ENCODE measurements around the gene SMAD3.

The SMAD3 gene

GRCh38 chr15:67103021-67103420 is 37.6 kb downstream of the SMAD3 start:
- no peaks in the 10 kb centered on the region for H3K27me3 ChIP-seq (ENCODE audit: insufficient read depth, low read depth, severe bottlenecking)
- H3K9me3 ChIP-seq (ENCODE audit: severe bottlenecking): no peaks in the 10 kb centered on the region
- H3K36me3 ChIP-seq: no peaks in the 10 kb centered on the region
- TF ChIP-seq, protein P1, sequence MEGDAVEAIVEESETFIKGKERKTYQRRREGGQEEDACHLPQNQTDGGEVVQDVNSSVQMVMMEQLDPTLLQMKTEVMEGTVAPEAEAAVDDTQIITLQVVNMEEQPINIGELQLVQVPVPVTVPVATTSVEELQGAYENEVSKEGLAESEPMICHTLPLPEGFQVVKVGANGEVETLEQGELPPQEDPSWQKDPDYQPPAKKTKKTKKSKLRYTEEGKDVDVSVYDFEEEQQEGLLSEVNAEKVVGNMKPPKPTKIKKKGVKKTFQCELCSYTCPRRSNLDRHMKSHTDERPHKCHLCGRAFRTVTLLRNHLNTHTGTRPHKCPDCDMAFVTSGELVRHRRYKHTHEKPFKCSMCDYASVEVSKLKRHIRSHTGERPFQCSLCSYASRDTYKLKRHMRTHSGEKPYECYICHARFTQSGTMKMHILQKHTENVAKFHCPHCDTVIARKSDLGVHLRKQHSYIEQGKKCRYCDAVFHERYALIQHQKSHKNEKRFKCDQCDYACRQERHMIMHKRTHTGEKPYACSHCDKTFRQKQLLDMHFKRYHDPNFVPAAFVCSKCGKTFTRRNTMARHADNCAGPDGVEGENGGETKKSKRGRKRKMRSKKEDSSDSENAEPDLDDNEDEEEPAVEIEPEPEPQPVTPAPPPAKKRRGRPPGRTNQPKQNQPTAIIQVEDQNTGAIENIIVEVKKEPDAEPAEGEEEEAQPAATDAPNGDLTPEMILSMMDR (IDR thresholded peaks at IDR 0.05; ENCODE audit: low read depth, low read length): no peak
- DNase-seq: no peak
- no peak overlapping the region for H3K27ac ChIP-seq
- no peak overlapping the region for H3K4me3 ChIP-seq (ENCODE audit: low read depth, low read length)

DNA sequence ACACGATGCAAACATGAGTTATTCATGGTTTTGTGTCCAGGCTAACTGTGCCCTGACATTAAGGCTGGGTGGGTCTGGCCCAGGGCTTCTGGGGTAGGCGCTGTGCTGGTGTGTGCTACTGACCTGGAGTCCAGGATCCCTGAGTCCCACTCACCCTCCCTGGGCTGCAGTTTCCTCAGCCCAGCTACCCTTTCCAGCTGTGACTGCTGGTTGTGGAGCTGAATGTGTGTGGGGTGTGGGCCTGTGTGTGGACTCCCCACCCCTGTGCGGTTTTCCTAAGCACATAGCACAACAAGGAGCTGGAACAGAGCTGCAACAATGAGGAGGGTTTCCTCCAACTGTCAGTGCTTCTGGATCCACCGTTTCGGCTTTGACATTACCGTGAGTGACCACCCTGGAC is 38.0 kb downstream of the SMAD3 start:
- Histone ChIP-seq H3K4me3 (ENCODE audit: low read depth, low read length) (no peak overlapping the region), H3K36me3 (no peaks in the 10 kb centered on the region), H3K9me3 (ENCODE audit: severe bottlenecking) (no peaks in the 10 kb centered on the region), H3K27ac (no peak overlapping the region), H3K27me3 (ENCODE audit: insufficient read depth, low read depth, severe bottlenecking) (no peaks in the 10 kb centered on the region)
- DNase-seq: no peak
- TF ChIP-seq, protein P1 (IDR thresholded peaks at IDR 0.05; ENCODE audit: low read depth, low read length): no peak

DNA sequence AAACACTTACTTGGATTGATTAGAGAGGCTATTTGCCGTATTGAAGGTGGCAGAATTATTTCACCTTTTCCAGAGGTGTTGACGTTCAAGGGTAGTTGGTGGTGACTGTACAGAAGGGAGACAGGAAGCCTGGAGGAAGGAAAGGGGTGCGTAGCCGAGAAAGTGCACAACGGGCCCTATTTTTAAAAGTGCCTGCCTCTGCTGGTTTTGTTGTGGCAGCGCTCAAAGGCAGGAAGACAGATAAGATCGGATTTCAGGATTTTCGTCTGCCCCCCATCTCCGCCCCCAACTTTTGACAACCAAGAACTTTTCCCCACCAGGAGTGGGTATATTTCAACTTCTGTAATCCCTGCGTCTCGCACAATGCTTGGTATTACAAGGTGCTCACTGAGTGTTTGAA is 38.5 kb downstream of the SMAD3 start:
- Histone ChIP-seq H3K4me3 (ENCODE audit: low read depth, low read length) (no peak overlapping the region), H3K27ac (no peak overlapping the region), H3K36me3 (no peaks in the 10 kb centered on the region), H3K27me3 (ENCODE audit: insufficient read depth, low read depth, severe bottlenecking) (no peaks in the 10 kb centered on the region), H3K9me3 (ENCODE audit: severe bottlenecking) (no peaks in the 10 kb centered on the region)
- no peak for DNase-seq
- TF ChIP-seq, protein P1 (IDR thresholded peaks at IDR 0.05; ENCODE audit: low read depth, low read length): no peak

- no peaks in the 10 kb centered on the region for H3K9me3 ChIP-seq (ENCODE audit: severe bottlenecking)
- DNase-seq: no peak
- H3K36me3 ChIP-seq: no peaks in the 10 kb centered on the region
- no peaks in the 10 kb centered on the region for H3K27me3 ChIP-seq (ENCODE audit: insufficient read depth, low read depth, severe bottlenecking)
- TF ChIP-seq, protein P1 (IDR thresholded peaks at IDR 0.05; ENCODE audit: low read depth, low read length): no peak
- no peak overlapping the region for H3K4me3 ChIP-seq (ENCODE audit: low read depth, low read length)
- no peak overlapping the region for H3K27ac ChIP-seq
These were observed 39.1 kb downstream of the SMAD3 start for GRCh38 chr15:67104510-67104909.

DNA sequence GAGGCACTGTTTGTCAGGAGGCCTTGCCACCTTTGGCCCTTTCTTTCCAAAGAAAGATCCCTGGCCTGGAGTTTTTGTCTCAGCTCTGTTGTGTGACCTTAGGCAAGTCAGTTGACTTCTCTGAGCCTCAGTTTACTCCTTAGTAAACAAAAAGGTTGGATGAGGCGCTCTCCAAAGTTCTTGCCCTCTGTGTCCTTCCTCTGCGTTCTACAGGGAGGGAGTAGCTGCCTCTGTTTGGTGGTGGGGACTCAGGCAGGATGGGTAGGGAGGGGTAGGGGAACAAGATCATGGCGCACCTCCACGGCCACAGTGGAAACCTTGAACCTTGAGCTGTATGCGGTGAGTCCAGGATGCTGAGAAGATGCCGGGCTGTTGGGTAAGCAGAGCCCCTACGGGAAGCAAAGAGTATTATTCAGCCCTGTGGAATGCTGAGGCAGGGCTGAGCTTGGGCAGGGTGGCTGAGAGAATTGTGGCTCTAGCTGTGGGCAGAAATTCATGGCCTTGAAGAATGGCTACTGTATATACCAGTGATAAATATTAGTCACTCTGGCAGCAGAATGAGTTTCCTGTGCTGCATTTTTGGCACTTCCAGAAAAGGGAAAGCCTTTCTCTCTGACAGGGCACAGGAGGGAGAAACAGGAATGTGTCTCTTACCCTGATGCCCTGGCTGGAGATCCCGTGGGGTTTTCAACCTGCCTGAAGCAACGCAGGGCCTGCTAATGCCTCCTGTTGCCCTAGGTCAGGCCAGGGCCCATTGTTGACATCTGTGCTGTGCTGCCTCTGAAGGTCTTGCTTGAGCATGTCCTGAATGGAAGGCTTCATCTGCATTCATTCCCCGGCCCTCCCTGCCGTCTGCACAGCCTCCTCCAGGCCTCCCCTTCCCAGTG is 39.9 kb downstream of the SMAD3 start:
- H3K27ac ChIP-seq: no peak overlapping the region
- H3K27me3 ChIP-seq (ENCODE audit: insufficient read depth, low read depth, severe bottlenecking): no peaks in the 10 kb centered on the region
- TF ChIP-seq, protein P1 (IDR thresholded peaks at IDR 0.05; ENCODE audit: low read depth, low read length): no peak
- DNase-seq: no peak
- no peaks in the 10 kb centered on the region for H3K9me3 ChIP-seq (ENCODE audit: severe bottlenecking)
- H3K36me3 ChIP-seq: no peaks in the 10 kb centered on the region
- H3K4me3 ChIP-seq (ENCODE audit: low read depth, low read length): no peak overlapping the region
